ENCODE data around the gene TNS2.
"Not testable (repeated sequence)": the region's sequence is repeated elsewhere in the genome, so short reads cannot be mapped to it uniquely, and the experiment has no call there.

Gene TNS2

DNA sequence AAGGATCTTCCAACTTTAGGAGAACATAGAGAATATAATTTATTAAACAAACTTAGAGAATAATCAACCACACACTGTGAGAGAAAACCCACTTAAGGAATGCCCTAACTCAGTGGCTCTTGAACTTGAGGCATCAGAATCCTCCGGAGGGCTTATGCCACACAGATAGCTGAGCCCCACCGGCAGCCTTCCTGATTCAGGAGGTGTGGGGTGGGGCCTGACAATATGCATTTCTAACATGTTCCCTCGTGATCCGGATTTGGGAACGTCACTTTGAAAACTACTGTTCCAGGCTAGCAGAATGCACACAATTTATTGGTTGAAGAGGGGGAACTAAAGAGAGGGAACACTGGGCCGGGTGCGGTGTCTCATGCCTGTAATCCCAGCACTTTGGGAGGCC lies 51.4 kb downstream of the TNS2 start:
- peaks cover 6% of the 10 kb centered on the region for H3K4me1 ChIP-seq
- in situ Hi-C loops (cut with MboI; ENCODE audit: low sequenced_read_pairs), result no loop called here
- H3K4me3 ChIP-seq, result no peak overlapping the region
- DNase-seq (ENCODE audit: low spot score in 2 of 2), result no peak
- no peaks in the 10 kb centered on the region for H3K27me3 ChIP-seq (ENCODE audit: low read depth)
- H3K9me3 ChIP-seq, result no peaks in the 10 kb centered on the region
- H3K36me3 ChIP-seq (replicated peaks), result no peaks in the 10 kb centered on the region

GRCh38 chr12:53101931-53102781 lies 52.3 kb downstream of the TNS2 start:
- Histone ChIP-seq H3K4me1 (peaks cover 2% of the 10 kb centered on the region), H3K4me3 (no peak overlapping the region), H3K36me3 (replicated peaks) (no peaks in the 10 kb centered on the region), H3K9me3 (no peaks in the 10 kb centered on the region), H3K27me3 (ENCODE audit: low read depth) (no peaks in the 10 kb centered on the region)
- DNase-seq (ENCODE audit: low spot score in 2 of 2), result no peak
- in situ Hi-C loops (cut with MboI; ENCODE audit: low sequenced_read_pairs), result no loop called here

DNA sequence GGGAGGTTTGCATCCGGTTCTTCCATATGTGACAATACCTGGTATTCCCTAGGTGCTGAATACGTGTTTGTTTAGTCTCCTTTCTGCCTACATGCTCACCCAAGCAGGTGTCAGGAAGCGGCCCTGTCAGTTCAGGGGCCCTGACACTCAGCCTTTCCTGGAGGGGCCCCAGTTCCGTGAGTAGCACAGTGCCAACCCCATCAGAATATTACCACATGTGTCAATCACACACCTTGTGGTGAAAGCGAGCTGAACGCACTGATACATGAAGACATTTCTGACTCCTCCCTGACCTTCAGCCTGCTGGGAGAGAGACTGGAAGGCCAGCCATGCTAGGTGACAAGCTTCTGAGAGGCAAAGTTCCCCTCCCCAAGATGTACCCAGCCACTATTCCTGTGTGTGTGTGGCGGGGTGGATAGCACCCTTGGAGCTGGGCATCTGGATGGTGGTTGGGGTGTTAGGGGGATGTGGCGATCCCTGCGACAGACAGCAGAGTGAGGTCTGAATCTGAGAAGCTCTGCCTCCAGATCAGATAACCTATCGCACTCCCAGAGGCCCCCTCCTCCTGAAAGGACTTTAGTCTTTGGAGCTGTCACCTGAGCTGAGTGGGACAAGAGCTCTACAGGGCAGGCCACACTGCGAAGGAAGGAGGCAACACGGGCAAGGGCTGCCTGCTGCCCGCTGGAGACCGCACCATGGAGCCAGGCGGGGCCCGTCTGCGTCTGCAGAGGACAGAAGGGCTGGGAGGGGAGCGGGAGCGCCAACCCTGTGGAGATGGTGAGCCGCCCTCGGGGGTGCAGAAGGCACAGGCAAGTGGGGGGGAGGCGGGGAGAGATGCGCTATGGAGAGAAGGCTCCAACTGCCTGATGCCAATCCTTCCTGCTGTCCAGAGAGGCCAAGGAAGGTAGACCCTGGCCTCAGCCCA lies 53.3 kb downstream of the TNS2 start, which contains the start of gene SOAT2:
Gene SOAT2 (plus strand): TSS at position 604 of the 925 bp plus-strand sequence. CDS start 92 bp downstream, at position 696.
- DNase-seq (ENCODE audit: low spot score in 2 of 2), result no peak
- Histone ChIP-seq H3K27me3 (ENCODE audit: low read depth) (no peaks in the 10 kb centered on the region), H3K4me3 (no peak within 1 kb of the TSS), H3K4me1 (no peaks in the 10 kb centered on the region; the same call in 1 of the 2 replicates), H3K9me3 (no peaks in the 10 kb centered on the region), H3K36me3 (replicated peaks) (no peaks in the 10 kb centered on the region)
- in situ Hi-C loops (cut with MboI; ENCODE audit: low sequenced_read_pairs), result no loop called here

DNA sequence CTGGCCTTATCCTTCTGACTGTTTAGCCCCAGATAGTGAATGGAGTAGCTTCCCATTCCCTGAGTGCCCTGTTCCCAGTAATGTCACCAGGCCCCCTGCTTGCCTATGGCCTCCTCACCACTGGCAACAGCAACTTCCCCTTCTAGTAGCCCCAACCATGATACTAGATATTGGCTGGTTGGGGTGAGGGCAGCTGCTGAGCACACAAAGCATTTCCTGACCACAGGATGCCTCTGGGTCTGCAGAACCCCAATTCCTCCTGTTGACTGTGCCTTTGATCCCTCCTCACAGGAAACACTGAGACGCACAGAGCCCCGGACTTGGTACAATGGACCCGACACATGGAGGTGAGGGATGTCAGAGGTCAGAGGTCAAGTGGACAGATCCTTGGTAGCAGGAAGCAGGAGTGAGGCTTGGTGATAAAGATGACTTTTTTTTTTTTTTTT lies 54.0 kb downstream of the TNS2 start:
- no peak overlapping the region for H3K4me3 ChIP-seq
- in situ Hi-C loops (cut with MboI; ENCODE audit: low sequenced_read_pairs), result no loop called here
- H3K9me3 ChIP-seq, result no peaks in the 10 kb centered on the region
- no peaks in the 10 kb centered on the region for H3K4me1 ChIP-seq
- no peaks in the 10 kb centered on the region for H3K36me3 ChIP-seq (replicated peaks)
- H3K27me3 ChIP-seq (ENCODE audit: low read depth), result no peaks in the 10 kb centered on the region
- no peak for DNase-seq (ENCODE audit: low spot score in 2 of 2)

GRCh38 chr12:53105256-53105655 lies 55.4 kb downstream of the TNS2 start:
- DNase-seq (ENCODE audit: low spot score in 2 of 2), result no peak
- H3K4me1 ChIP-seq, result no peaks in the 10 kb centered on the region
- in situ Hi-C loops (cut with MboI; ENCODE audit: low sequenced_read_pairs), result no loop called here
- no peaks in the 10 kb centered on the region for H3K27me3 ChIP-seq (ENCODE audit: low read depth)
- H3K9me3 ChIP-seq, result peaks cover 5% of the 10 kb centered on the region
- H3K4me3 ChIP-seq, result no peak overlapping the region
- no peaks in the 10 kb centered on the region for H3K36me3 ChIP-seq (replicated peaks)

DNA sequence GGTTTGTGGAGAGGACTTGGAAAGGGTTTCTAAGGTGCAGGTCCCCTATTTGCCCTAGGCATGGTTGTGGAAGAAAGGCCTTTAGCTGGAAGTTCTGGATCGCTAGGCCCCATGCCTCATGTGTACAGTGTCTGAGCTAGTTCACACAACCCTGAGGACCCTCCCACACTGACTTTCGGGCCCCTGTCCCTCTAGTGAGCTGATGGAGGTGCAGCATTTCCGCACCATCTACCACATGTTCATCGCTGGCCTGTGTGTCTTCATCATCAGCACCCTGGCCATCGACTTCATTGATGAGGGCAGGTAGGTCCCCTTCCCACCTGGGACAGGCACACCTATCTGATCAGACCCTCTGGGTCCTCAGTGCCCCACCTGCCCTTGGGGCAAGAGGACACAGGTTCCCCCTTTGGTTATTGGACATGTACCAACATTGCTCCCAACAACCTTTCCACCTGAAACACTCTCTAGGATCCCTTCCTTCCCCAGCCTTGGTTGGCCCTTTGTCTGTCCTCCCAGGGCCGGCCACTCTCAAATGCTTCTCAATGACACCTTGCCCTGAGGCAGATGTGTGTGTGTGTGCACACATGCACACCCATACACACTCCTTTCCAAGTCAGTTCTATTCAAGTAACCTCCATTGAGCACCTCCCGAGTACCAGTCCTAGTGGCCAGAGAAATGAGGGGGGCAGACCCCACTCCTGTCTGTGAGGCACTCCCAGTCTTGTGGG lies 56.0 kb downstream of the TNS2 start:
- Histone ChIP-seq H3K4me1 (no peaks in the 10 kb centered on the region), H3K4me3 (no peak overlapping the region), H3K36me3 (replicated peaks) (no peaks in the 10 kb centered on the region)

GRCh38 chr12:53107122-53107521 lies 57.3 kb downstream of the TNS2 start:
- DNase-seq (ENCODE audit: low spot score in 2 of 2), result no peak
- H3K4me3 ChIP-seq, result no peak overlapping the region
- peaks cover 7% of the 10 kb centered on the region for H3K9me3 ChIP-seq
- H3K4me1 ChIP-seq, result no peaks in the 10 kb centered on the region
- in situ Hi-C loops (cut with MboI; ENCODE audit: low sequenced_read_pairs), result no loop called here
- no peaks in the 10 kb centered on the region for H3K36me3 ChIP-seq (replicated peaks)
- H3K27me3 ChIP-seq (ENCODE audit: low read depth), result no peaks in the 10 kb centered on the region; the same call in 1 of the 2 replicates

More for the DNA sequence above, 56.0 kb downstream of the TNS2 start:
- H3K27me3 ChIP-seq (ENCODE audit: low read depth), result no peaks in the 10 kb centered on the region; the same call in 1 of the 2 replicates
- in situ Hi-C loops (cut with MboI; ENCODE audit: low sequenced_read_pairs), result no loop called here
- peaks cover 7% of the 10 kb centered on the region for H3K9me3 ChIP-seq
- no peak for DNase-seq (ENCODE audit: low spot score in 2 of 2)

GRCh38 chr12:53112431-53112830 lies 62.6 kb downstream of the TNS2 start:
- DNase-seq (ENCODE audit: low spot score in 2 of 2); in situ Hi-C loops (cut with MboI; ENCODE audit: low sequenced_read_pairs); H3K36me3 ChIP-seq (replicated peaks); H3K27me3 ChIP-seq (ENCODE audit: low read depth); H3K4me3 ChIP-seq; H3K4me1 ChIP-seq; H3K9me3 ChIP-seq: not testable (repeated sequence)

DNA sequence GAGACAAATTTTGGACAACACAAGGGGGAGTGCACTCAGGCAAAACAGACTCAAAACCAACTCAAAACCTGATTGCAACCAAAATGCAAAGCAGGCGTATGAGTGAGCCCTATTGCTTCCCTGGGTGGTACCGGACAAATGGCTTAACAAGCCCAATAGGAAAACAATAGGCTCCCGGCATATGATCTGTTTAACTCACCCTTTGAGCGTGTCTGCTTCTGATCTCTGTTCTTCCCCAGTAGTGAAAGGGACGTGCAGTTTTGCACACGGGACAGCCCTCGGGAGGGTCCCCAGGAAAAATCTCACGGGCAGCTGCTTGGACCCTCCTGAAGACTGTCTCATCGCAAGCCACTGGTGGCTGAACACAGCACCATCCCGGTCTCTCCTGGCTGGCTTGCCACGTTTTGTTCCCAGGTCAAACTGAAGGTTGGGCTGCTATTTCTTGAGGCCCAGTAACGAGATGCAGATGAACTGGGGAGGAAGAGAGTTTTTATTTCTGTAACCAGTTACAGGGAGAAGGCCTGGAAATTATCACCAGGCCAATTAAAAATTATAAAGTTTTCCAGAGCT lies 63.4 kb downstream of the TNS2 start:
- Histone ChIP-seq H3K9me3 (peaks cover 7% of the 10 kb centered on the region), H3K4me1 (no peaks in the 10 kb centered on the region), H3K4me3 (no peak overlapping the region), H3K27me3 (ENCODE audit: low read depth) (no peaks in the 10 kb centered on the region; the same call in 1 of the 2 replicates), H3K36me3 (replicated peaks) (no peaks in the 10 kb centered on the region)
- no peak for DNase-seq (ENCODE audit: low spot score in 2 of 2)
- in situ Hi-C loops (cut with MboI; ENCODE audit: low sequenced_read_pairs), result no loop called here

DNA sequence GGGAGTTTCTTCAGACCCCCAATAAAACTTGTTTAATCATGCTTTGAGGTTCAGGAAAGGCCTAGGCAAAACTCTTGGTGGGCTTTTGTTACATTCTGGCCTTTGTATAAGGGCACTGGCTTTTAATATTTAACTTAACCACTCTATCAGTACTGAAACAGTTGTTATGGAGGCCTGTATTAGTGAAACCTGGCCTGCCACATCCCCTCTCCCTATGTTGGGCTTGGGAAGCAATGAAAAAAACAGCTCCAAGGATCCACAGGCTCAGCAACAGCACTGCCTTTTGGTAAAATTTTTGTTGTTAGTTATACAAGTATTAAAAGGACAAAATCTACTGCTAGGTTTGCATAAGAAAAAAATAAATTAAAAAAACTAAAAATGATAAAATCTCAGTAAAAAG lies 64.1 kb downstream of the TNS2 start:
- H3K9me3 ChIP-seq, result peaks cover 7% of the 10 kb centered on the region
- H3K36me3 ChIP-seq (replicated peaks), result no peaks in the 10 kb centered on the region
- H3K27me3 ChIP-seq (ENCODE audit: low read depth), result no peaks in the 10 kb centered on the region; the same call in 1 of the 2 replicates
- H3K4me1 ChIP-seq, result no peaks in the 10 kb centered on the region
- H3K4me3 ChIP-seq, result no peak overlapping the region
- in situ Hi-C loops (cut with MboI; ENCODE audit: low sequenced_read_pairs), result no loop called here
- DNase-seq (ENCODE audit: low spot score in 2 of 2), result no peak

Measured in HAP-1 (cell line).